Aorta (tissue), 5 donors: Measurements from ENCODE around the gene APOBEC3G. TPM values are rescaled to one million over a fixed set of nuclear protein-coding genes. Genes with fewer than 3 reads are reported as not detected.
A peak's percentile ranks its signal among the peaks of the same experiment; 100 is the strongest.
"Not testable (repeated sequence)": the region's sequence is repeated elsewhere in the genome, so short reads cannot be mapped to it uniquely, and the experiment has no call there.

Experiments used
- ATAC-seq: fragments of 200-7000 bp; cut with Tn5 transposase; one replicate; pipeline ENCODE4 v1.9.1; 2022; ENCODE audit warnings: moderate library complexity; ENCODE audit not compliant: low FRiP score
- DNase-seq, 2 donors: peaks; one replicate each; pipeline ENCODE4 v3.0.0-alpha.2; 2020
- H3K27ac ChIP-seq, 2 donors: one replicate each; pipeline ENCODE4 v1.5.1; 2013; ENCODE audit warnings: low read length in 2 of 2, mild to moderate bottlenecking in 2 of 2, moderate library complexity in 2 of 2, control low read depth in 1 of 2, inconsistent platforms in 1 of 2, low read depth in 1 of 2
- H3K27me3 ChIP-seq, 2 donors: one replicate each; pipeline ENCODE4 v1.6.1; 2013; ENCODE audit warnings: control low read depth in 1 of 2, low read length in 1 of 2, mild to moderate bottlenecking in 1 of 2, moderate library complexity in 1 of 2; ENCODE audit not compliant: insufficient read depth in 2 of 2, control insufficient read depth in 1 of 2
- H3K36me3 ChIP-seq, 2 donors: one replicate each; pipeline ENCODE4 v1.6.1; 2013; ENCODE audit warnings: control low read depth in 1 of 2, low read length in 1 of 2, mild to moderate bottlenecking in 1 of 2; ENCODE audit not compliant: insufficient read depth in 2 of 2, control insufficient read depth in 1 of 2
- H3K4me1 ChIP-seq, 2 donors: one replicate each; pipeline ENCODE4 v1.6.1; 2013; ENCODE audit warnings: low read length in 2 of 2, control low read depth in 1 of 2, mild to moderate bottlenecking in 1 of 2, moderate library complexity in 1 of 2; ENCODE audit not compliant: insufficient read depth in 2 of 2, control insufficient read depth in 1 of 2
- H3K4me3 ChIP-seq, 2 donors: one replicate each; pipeline ENCODE4 v1.5.1; 2013; ENCODE audit warnings: low read length in 2 of 2, control low read depth in 1 of 2, mild to moderate bottlenecking in 1 of 2
- H3K9me3 ChIP-seq: one replicate; pipeline ENCODE4 v1.6.1; 2013; ENCODE audit warnings: mild to moderate bottlenecking, low read length; ENCODE audit not compliant: control insufficient read depth
- WGBS, 2 donors: extraction: QIAGEN DNeasy Blood & Tissue Kit; methylation state at CpG; one replicate each; pipeline ENCODE4 v1.1.7; 2013; 5-methylcytosine and 5-hydroxymethylcytosine counted together
- intact Hi-C, 2 donors: fragments of 100-400 bp; cut with DNase I; formaldehyde crosslinking; loops; one replicate each; pipeline versions ENCODE4 v1.14.2 to v1.15.0; 2022
- polyA plus RNA-seq, 2 donors: library from polyadenylated mRNA; stranded (reverse); fragments of 200-250 nt; gene quantifications; one replicate each; pipeline ENCODE4 v1.2.3, GENCODE V29; 2013
- total RNA-seq, 2 donors: library from RNA; stranded (reverse); fragmentation: NEBNext Ultra II Directional; extraction: Animal tissue kit (Norgen Biotek cat#: 25700); gene quantifications; one replicate each; pipeline ENCODE4 v1.2.1, GENCODE V29; 2021
- donor health status: healthy with polysubstance abuse.
- donor health status: Bipolar disorder and iron deficiency.
- donor health status: DM: no; HTN: no; CAD: no.
- donor health status: DM: no; HTN: no; CAD: no.
- donor health status: DM: yes; HTN: yes; CAD: no.

The APOBEC3G gene
- total and polyA plus RNA-seq, 4 donors = 6.3 to 10.1 (median 8.2) TPM

DNA sequence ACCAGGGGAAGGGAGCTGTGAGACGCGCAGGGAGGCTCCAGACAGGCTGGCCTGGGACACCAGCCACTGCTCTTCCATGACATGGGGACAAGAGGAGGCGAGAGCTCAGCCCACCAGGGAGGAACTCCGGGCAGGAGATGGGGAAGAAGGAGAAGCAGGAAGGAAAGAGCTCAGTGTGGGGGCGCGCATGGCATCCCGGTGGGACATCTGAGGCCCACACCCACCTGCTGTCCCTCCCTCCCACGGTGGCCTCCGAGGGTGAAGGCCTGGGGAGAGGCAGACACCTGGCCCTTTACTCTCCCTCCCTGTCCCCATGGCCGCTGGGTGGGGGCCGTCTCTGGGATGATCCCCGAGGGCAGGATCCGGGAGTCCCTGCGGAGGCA, 36.9 kb upstream of the APOBEC3G start:
- 27 to 50% methylated on average over 7 to 12 of the region's 14 CpGs for WGBS, 2 donors
- H3K27me3 ChIP-seq, H3K27ac ChIP-seq, H3K9me3 ChIP-seq, DNase-seq, ATAC-seq, H3K4me1 ChIP-seq, H3K36me3 ChIP-seq, intact Hi-C loops, H3K4me3 ChIP-seq: not testable (repeated sequence)

DNA sequence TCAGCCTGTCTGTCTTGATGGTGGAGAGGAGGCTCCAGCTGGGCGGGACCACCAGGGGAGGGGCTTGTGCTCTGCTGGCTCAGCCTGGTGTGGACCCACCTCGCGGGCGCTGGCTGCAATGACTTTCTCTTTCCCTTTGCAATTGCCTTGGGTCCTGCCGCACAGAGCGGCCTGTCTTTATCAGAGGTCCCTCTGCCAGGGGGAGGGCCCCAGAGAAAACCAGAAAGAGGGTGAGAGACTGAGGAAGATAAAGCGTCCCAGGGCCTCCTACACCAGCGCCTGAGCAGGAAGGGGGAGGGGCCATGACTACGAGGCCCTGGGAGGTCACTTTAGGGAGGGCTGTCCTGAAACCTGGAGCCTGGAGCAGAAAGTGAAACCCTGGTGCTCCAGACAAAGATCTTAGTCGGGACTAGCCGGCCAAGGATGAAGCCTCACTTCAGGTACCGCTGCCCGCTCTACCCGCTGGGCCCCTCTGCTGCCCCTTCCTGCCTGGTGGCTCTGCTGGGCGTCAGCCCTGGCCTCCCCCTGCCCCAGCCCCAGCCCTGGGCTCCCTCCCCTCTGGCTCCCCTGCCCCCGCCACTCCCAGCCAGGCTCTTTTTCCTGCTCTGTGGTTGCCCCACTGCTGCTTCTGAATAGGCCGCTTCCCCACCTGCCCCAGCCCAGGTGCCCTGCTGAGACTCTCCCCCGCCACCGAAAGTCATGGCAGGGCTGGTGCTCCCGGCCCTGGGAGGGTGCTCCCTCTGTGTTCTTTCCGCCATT, 36.4 kb upstream of the APOBEC3G start, which contains the start of gene APOBEC3F:
Gene APOBEC3F, plus strand, starts transcription at position 327 of the 759 bp plus-strand sequence. Its CDS starts 97 bp downstream, at position 424.
- Histone ChIP-seq H3K27ac (peak within 1 kb of the TSS in 1 of 2 donors; percentile 65), H3K4me3 (peak within 1 kb of the TSS; percentile 10 to 63)
- 1% methylated on average over 13 to 21 of the region's 21 CpGs for WGBS, 2 donors
- ATAC-seq (peak; percentile 92), DNase-seq (peak; percentile 71 to 80)
- H3K9me3 ChIP-seq, intact Hi-C loops, H3K36me3 ChIP-seq, H3K4me1 ChIP-seq, H3K27me3 ChIP-seq: not testable (repeated sequence)

DNA sequence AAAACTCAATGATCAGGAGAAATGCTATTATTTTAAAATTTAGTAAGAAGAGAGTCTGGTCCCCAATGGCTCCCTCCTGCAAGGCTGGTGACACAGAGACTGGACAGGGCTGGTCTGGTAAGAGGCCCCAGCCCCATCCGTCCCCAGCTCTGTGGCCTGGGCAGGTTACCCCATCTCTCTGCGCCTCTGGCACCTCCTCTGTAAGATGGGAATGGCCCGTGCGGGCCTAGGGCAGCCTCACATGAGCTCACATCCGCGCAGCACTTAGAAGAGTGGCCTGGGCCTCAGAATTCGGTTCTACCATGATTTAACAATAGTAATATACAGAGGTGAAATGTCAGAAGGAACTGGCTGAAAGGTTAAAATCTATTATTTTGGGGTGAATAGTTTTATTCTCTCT, 35.2 kb upstream of the APOBEC3G start:
- 96 to 97% methylated on average over 7 of the region's 7 CpGs for whole genome bisulfite sequencing, 2 donors
- H3K9me3 ChIP-seq = no peaks in the 10 kb centered on the region
- no peak overlapping the region for H3K4me3 ChIP-seq
- no peak overlapping the region for H3K27ac ChIP-seq
- no peaks in the 10 kb centered on the region for H3K36me3 ChIP-seq
- DNase-seq (no peak), ATAC-seq (no peak)
- H3K27me3 ChIP-seq = no peaks in the 10 kb centered on the region
- intact Hi-C loops = no loop called here
- no peaks in the 10 kb centered on the region for H3K4me1 ChIP-seq

DNA sequence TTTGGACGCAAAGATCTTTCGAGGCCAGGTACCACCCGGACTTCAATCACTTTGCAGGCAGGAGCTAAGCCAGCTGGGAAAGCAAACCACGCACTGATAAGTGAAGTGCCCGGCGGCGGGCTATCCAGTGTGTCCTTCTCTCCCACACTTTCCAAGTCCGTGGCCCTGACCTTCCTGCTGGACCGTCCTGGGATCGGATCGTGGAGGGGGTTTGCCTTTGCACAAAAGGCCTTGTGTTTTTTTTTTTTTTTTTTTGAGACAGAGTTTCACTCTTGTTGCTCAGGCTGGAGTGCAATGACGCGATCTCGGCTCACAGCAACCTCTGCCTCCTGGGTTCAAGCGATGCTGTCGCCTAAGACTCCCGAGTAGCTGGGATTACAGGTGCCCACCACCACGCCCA, 34.0 kb upstream of the APOBEC3G start:
- H3K27ac ChIP-seq, ATAC-seq, H3K4me3 ChIP-seq, DNase-seq, intact Hi-C loops, H3K27me3 ChIP-seq, H3K36me3 ChIP-seq, H3K4me1 ChIP-seq, H3K9me3 ChIP-seq: not testable (repeated sequence)
- WGBS, 2 donors = 96% methylated on average over 15 to 18 of the region's 18 CpGs

DNA sequence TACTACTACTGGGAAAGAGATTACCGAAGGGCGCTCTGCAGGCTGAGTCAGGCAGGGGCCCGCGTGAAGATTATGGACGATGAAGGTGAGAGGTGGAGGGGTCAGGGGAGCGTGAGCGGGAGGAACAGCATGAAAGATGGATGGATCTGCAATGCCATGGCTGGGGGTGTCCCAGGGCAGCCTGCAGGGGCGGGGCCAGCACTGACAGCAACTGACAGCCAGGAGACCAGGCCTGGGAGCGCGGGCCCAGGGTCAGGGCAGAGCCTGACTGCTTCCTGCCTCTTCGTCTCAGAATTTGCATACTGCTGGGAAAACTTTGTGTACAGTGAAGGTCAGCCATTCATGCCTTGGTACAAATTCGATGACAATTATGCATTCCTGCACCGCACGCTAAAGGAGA, 31.9 kb upstream of the APOBEC3G start:
- WGBS, 2 donors = 78 to 87% methylated on average over 13 to 14 of the region's 14 CpGs
- DNase-seq, H3K36me3 ChIP-seq, H3K27ac ChIP-seq, H3K4me1 ChIP-seq, H3K9me3 ChIP-seq, H3K4me3 ChIP-seq, ATAC-seq, intact Hi-C loops, H3K27me3 ChIP-seq: not testable (repeated sequence)

DNA sequence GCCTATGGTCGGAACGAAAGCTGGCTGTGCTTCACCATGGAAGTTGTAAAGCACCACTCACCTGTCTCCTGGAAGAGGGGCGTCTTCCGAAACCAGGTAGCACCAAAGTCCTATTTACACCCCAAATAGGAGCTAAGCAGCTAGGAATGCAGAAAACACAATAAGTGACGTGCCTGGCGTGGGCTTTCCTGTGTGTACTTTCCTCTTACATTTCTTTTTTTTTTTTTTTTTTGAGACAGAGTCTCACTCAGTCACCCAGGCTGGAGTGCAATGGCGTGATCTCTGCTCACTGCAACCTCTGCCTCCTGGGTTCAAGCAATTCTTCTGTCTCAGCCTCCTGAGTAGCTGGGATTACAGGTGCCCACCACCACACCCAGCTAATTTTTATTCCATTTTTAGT, 27.6 kb upstream of the APOBEC3G start:
- H3K27ac ChIP-seq, H3K4me1 ChIP-seq, H3K27me3 ChIP-seq, H3K4me3 ChIP-seq, ATAC-seq, H3K9me3 ChIP-seq, H3K36me3 ChIP-seq, DNase-seq, intact Hi-C loops: not testable (repeated sequence)
- 77 to 79% methylated on average over 7 of the region's 7 CpGs for WGBS, 2 donors

DNA sequence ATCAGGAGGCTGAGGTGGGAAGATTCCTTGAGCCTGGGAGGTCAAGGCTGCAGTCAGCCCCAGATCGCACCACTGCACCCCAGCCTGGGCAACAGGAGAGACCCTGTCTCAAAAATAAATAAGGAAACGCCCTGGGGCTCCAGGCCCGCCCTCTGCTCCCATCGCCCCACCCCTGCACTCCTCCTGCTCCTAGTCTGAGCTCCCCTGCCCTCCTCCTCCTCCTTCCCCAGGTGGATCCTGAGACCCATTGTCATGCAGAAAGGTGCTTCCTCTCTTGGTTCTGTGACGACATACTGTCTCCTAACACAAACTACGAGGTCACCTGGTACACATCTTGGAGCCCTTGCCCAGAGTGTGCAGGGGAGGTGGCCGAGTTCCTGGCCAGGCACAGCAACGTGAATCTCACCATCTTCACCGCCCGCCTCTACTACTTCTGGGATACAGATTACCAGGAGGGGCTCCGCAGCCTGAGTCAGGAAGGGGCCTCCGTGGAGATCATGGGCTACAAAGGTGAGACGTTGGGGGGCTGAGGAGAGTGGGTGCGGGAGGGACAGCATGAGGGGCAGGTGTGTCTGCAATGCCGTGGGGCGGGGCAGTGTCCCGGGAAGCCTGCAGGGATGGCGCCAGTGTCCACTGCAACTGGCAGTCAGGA, 25.1 kb upstream of the APOBEC3G start:
- intact Hi-C loops, DNase-seq, H3K36me3 ChIP-seq, H3K4me1 ChIP-seq, H3K27me3 ChIP-seq, H3K4me3 ChIP-seq, H3K27ac ChIP-seq, ATAC-seq, H3K9me3 ChIP-seq: not testable (repeated sequence)
- WGBS, 2 donors = 69 to 75% methylated on average over 16 to 17 of the region's 18 CpGs

DNA sequence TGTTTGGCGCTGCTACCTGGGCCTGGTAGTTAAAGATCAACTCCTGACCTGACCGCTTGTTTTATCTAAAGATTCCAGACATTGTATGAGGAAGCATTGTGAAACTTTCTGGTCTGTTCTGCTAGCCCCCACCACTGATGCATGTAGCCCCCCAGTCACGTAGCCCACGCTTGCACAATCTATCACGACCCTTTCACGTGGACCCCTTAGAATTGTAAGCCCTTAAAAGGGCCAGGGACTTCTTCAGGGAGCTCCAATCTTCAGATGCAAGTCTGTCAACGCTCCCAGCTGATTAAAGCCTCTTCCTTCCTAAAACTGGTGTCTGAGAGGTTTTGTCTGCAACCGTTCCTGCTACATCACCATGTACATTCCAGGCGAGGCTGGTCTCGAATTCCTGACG, 21.4 kb upstream of the APOBEC3G start:
- Histone ChIP-seq H3K4me1 (no peaks in the 10 kb centered on the region), H3K4me3 (no peak overlapping the region), H3K27me3 (no peaks in the 10 kb centered on the region), H3K27ac (no peak overlapping the region), H3K36me3 (no peaks in the 10 kb centered on the region), H3K9me3 (no peaks in the 10 kb centered on the region)
- DNase-seq = no peak
- 94 to 96% methylated on average over 11 of the region's 11 CpGs for WGBS, 2 donors
- no peak for ATAC-seq
- intact Hi-C loops = no loop called here

DNA sequence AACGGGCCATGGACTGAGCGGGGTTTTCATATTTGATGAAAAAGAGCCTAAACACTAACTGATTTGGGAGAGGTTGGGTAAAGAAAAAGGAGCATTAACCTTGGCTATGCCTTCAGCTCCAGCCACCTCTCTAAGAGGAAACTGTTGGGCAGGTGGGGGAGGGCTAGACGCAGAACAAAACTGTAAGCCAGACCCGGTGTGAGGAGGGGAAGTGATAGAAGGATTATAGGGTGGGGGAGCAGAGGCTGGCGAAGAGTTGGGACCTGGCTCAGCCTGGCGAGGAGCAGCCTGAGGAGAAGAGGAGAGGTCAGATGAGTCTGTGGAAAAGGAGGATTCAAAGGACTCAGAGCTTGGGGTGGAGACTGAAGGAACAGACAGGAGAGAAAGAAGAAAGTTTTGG, 15.8 kb upstream of the APOBEC3G start:
- H3K27me3 ChIP-seq, DNase-seq, H3K4me3 ChIP-seq, intact Hi-C loops, H3K36me3 ChIP-seq, H3K9me3 ChIP-seq, ATAC-seq, H3K27ac ChIP-seq, H3K4me1 ChIP-seq: not testable (repeated sequence)
- WGBS, 2 donors = 69 to 70% methylated on average over 6 of the region's 6 CpGs
